ENCODE results near the gene KCNJ15. TPM values are rescaled to one million over a fixed set of nuclear protein-coding genes. Genes with fewer than 3 reads are reported as not detected.
A peak's percentile ranks its signal among the peaks of the same experiment; 100 is the strongest.
"Not testable (repeated sequence)": the region's sequence is repeated elsewhere in the genome, so short reads cannot be mapped to it uniquely, and the experiment has no call there.

The KCNJ15 gene
- total RNA-seq: 0.83 TPM
- long read RNA-seq: 0 reads

DNA sequence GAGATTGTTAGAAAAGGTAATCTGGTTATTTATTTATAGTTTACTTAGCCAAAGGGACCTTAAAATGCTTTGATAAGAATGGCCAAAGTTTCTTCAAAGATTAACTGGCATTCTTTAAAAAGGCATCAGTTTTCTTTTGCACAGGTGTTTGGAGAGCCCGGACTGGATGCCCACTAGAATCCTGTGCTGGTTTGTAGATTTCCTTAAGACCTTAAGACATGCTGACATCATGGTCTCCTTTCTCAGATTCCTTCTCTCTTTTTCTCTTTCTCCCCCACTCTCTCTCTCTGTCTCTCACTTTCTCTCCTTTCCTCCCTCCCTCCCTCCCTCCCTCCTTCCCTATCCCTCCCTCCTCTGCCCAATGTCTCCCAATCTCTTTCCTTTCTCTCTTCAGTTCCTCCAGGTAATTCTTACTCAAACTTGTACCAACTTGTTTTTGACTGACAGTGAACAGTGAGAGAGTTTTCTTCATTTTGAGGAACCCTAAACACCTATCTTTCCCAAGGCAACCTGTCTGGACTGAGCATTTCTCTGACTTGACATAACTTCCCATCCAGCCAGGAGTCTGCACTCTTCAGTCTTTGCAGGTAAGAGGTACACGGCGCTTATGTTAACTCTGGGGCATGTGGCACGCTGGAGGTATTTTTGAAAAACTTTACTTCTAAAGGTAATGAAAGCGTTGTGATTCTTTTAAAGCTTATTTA, at the start of gene KCNJ15:
TSS of gene KCNJ15 (plus strand) at position 393 of the 704 bp plus-strand sequence. CDS start 42,271 bp downstream, outside the sequence.
- ATAC-seq (ENCODE audit: poor library complexity): no peak
- DNase-seq: no peak
- intact Hi-C loops (cut with DNase I): no loop called here

DNA sequence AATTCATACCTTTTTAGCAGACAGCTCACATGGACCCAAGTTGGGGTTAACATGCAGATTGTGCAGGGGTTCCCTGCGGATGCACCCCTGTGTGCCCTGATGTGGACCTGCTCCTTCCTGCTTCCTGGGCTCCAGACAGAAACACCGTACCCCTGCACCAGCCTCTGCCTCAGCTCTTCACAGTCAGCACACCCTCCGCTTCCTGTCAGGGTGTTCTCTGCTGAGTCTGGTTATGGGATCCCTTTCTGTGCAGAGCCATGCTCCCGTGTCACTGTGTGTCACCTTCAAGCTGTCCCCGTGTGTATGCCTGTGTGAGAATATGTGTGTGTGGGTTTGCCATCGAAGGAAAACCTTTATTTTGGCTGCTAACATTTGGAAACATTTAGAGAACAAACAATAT, 48.7 kb upstream of the KCNJ15 start:
- intact Hi-C loops (cut with DNase I): no loop called here
- ATAC-seq (ENCODE audit: poor library complexity) (no peak), DNase-seq (no peak)

- DNase-seq (no peak), ATAC-seq (ENCODE audit: poor library complexity) (no peak)
- intact Hi-C loops (cut with DNase I): no loop called here
Measured at GRCh38 chr21:38211321-38211720, 45.5 kb upstream of the KCNJ15 start.

GRCh38 chr21:38212706-38213105, 44.1 kb upstream of the KCNJ15 start:
- ATAC-seq (ENCODE audit: poor library complexity) (no peak), DNase-seq (no peak)
- intact Hi-C loops (cut with DNase I): no loop called here

- DNase-seq (peak; percentile 77), ATAC-seq (ENCODE audit: poor library complexity) (peak; percentile 90)
- intact Hi-C loops (cut with DNase I): loop anchor here (2.0 kb wide), 1 partner anchor 136 kb away; no protein-coding TSS in a partner anchor
Measured at GRCh38 chr21:38219049-38219628, 37.7 kb upstream of the KCNJ15 start.

GRCh38 chr21:38220270-38220737, 36.5 kb upstream of the KCNJ15 start:
- DNase-seq: no peak
- intact Hi-C loops (cut with DNase I): no loop called here
- no peak for ATAC-seq (ENCODE audit: poor library complexity)

DNA sequence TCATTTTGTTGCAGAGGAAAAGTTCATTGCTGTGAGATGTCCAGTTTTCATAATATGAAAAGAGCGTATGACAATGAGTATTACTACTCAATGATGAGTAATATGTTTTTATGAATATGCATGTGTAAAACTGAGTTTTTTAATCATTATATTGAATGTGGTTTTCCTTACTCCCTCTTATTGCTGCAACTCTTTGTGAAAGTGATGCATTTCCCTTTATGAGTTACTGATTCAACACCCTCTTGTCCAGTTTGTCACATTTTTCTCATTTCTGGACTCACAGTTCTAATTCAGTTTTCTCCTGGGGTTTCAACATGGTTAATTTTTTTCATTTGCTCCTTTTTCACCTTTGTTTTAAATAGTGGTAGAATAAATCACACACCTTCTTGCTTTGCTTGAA, 35.2 kb upstream of the KCNJ15 start:
- intact Hi-C loops (cut with DNase I): no loop called here
- no peak for ATAC-seq (ENCODE audit: poor library complexity)

GRCh38 chr21:38223893-38224540, 32.8 kb upstream of the KCNJ15 start:
- no peak for ATAC-seq (ENCODE audit: poor library complexity)
- DNase-seq: no peak
- intact Hi-C loops (cut with DNase I): no loop called here

More for the DNA sequence above, 35.2 kb upstream of the KCNJ15 start:
- no peak for DNase-seq

DNA sequence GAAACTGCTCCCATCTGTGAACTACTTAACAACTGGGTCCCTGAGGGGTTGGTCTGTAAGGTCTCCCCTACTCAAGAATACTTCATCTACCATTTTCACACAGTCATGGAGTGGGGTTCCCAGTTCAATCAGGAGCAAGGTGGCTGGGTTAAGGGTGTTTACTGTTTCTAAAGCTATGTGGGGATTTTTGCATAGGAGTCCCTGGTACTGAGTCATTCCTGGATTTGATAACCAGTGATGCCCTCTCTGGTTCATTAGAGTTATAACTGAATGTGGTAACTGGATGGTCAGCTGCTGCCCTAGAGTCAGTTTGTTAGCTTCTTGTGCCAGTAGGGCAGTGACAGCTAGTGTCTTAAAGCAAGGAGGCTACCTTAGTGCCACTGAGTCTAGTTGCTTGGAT, 29.4 kb upstream of the KCNJ15 start:
- intact Hi-C loops (cut with DNase I): no loop called here
- ATAC-seq (ENCODE audit: poor library complexity) (no peak), DNase-seq (no peak)

DNA sequence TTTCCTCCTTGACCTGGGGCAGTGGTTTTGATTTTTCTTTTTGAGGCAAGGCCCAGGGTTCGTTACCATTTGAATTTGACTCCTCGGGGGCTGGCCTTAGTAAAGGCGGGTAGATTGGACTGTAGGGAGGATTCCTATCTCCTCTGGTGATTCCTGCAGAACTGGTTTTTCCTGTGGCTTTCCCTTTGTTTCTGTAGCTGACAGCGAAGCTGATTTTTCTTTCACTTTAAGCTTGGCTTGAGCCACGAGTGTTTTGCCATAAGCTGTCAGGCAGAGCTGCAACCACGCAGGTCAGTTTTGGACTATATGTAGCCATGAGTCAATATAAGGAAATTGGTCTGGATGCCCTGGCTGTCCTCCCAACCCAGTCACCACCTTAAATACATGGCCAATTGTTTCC, 28.7 kb upstream of the KCNJ15 start:
- DNase-seq (no peak), ATAC-seq (ENCODE audit: poor library complexity) (no peak)
- intact Hi-C loops (cut with DNase I): no loop called here

- DNase-seq: no peak
- no peak for ATAC-seq (ENCODE audit: poor library complexity)
- intact Hi-C loops (cut with DNase I): no loop called here
Measured at GRCh38 chr21:38228537-38228936, 28.3 kb upstream of the KCNJ15 start.

DNA sequence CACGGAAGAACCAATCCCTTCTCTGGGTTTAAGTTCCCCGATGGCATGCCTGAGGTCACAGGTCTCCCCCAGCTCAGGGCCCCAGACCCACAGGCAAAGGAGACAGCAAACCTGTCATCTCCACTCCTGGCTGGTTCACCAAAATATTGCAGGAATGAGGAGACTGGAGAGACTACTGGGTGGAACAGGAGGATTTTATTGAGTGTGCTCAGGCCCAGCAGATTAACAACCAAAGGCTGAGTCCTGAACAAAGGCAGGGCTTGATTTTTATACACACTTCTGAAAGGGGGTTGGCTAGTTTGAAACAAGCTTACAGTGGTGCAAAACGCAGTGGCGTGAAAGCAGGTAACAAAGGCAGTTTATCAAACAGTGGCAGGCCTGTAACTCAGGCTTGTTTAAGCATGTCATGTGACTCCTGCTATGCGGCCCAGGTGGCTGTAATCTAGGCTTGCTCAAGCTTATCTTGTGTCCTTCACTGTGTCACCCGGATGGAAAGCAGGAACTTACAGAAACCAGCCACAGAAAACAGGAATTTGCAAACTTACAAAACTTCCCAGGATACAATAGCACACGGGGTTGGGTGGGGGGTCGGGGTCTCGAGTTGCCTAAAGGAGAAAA, 27.4 kb upstream of the KCNJ15 start:
- DNase-seq (no peak), ATAC-seq (ENCODE audit: poor library complexity) (no peak)
- intact Hi-C loops (cut with DNase I): no loop called here

DNA sequence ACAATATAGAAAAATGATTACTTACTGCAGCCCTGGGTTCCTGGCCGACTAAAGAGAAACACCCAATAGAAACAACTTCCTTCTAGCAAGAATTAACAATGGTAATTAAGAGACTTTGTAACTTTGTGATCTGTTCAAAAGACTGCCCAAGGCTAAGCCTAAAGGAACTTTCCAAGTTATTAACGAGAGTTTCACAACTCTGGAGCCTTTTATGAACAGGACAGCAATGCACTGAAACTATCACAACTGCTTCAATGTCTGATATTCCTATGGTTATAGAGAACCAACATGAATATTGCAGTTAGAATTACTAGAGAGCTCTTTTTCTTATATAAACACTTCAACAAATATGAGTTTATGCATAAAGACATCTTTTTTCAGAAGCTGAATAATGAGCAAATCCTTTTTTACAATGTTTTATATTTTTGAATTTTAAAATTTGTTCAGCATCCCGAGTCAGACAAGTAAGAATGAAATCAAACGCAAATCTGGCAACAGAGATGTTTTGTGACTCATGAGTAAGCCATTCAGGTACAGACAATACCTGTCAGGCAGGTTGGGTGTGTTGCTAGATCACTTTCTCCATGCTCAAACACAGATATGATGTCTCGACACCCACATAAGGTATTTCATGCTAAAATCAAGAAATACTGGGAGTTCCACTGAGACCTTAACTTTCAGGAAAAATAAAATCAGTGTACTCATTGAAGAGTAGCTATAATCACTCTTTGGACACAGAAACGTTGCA, 22.2 kb upstream of the KCNJ15 start:
- DNase-seq (no peak), ATAC-seq (ENCODE audit: poor library complexity) (no peak)
- intact Hi-C loops (cut with DNase I): no loop called here

GRCh38 chr21:38235251-38235650, 21.5 kb upstream of the KCNJ15 start:
- DNase-seq; ATAC-seq (ENCODE audit: poor library complexity); intact Hi-C loops (cut with DNase I): not testable (repeated sequence)

- ATAC-seq (ENCODE audit: poor library complexity) (no peak), DNase-seq (no peak)
- intact Hi-C loops (cut with DNase I): no loop called here
Measured at GRCh38 chr21:38236232-38236631, 20.6 kb upstream of the KCNJ15 start.

DNA sequence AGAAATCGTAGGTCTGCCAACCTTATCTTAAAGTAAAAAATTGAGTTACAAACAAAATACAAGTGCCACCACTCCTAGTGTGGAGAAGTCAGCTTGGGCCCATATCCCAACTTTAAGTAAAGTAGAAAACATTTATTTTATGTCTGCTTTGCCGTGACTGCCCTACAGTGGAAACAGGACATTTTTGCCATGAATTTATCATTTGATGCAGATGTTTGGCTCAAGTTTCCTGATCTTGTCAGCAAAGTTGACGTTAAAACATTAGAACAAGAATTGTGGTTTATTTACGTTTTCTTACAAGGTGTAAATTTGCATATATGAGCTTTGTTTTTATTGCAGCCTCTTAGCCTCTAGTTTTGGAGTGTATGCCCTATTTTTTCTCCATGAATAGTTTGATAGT, 17.1 kb upstream of the KCNJ15 start:
- intact Hi-C loops (cut with DNase I): no loop called here
- DNase-seq (no peak), ATAC-seq (ENCODE audit: poor library complexity) (no peak)

DNA sequence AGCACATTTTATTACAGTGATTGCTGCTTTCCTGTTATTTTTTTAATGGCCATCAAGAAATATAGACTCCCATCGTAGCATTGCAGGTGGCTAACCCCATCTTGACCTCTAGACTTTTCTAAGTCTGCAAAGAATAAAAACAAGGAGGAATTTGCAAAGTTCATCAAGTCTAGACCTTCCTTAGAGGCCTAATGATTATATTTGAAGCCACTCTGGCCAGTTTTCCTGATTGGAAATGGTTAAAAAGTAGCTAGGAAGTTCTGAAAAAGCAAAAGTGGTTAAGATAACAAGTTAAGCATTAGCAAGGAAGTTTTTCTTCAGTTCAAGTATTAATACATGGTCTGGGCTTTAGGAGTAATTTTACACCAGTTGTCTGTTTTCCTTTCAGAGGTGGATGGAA, 16.7 kb upstream of the KCNJ15 start:
- DNase-seq: no peak
- ATAC-seq (ENCODE audit: poor library complexity): no peak
- intact Hi-C loops (cut with DNase I): no loop called here

GRCh38 chr21:38241029-38241740, 15.6 kb upstream of the KCNJ15 start:
- ATAC-seq (ENCODE audit: poor library complexity) (peak; percentile 91), DNase-seq (peak; percentile 63)
- intact Hi-C loops (cut with DNase I): no loop called here

Data from Right ventricle myocardium superior (tissue), 1 donor.